ENCODE data around the gene MAGI1. TPM values are rescaled to one million over a fixed set of nuclear protein-coding genes. Genes with fewer than 3 reads are reported as not detected.
A peak's percentile ranks its signal among the peaks of the same experiment; 100 is the strongest.

MAGI1 gene
- total and polyA plus RNA-seq, 7 donors = 10.2 to 54.0 (median 29.8) TPM

DNA sequence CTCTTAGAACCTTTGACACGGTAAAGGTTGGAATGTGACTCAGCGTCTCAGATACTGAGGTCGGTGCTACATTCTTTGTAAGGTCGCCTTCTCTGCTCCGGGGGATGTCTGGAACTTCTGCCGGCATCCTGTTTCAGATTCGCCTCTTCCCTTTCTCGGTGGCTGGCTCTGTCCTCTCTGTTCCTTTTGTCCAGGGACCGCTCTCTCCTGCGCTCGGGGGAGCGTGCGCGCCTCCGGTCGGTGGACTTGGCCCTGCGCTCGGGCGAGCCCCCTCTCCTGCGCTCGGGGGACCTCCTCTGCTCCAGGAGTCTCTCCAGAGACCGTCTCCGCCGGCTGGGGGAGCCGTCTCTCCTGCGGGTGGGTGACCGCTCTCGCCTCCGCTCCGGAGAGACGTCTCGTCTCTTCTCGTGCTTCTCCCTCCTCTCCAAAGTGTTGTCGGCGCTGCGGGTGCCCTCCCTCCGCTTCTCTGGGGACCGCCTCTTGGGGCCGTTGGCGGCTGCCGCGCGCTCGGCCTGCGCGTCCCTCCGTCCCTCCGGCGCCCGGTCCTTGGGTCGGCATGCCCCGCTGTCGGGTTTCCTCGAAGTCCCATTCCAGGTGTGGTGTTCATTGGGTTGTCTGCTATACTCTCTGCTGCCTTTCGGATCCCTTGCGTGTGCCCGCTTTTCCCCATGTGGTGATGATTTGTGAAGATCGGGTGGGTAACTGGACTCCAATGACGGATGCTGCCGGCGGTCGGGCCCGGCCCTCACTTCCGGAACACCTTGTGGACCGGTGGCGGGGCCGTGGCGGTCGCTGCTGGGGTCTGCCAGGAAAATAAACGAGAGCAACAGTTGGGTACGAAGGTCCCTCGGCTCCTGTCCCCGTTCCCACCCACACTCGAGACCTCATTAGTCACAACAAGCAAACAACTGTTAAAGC is 682.1 kb downstream of the MAGI1 start:
- H3K9me3 ChIP-seq = peaks cover 0 to under 1% (median 0%) of the 10 kb centered on the region in 4 donors
- TF ChIP-seq, protein P1, sequence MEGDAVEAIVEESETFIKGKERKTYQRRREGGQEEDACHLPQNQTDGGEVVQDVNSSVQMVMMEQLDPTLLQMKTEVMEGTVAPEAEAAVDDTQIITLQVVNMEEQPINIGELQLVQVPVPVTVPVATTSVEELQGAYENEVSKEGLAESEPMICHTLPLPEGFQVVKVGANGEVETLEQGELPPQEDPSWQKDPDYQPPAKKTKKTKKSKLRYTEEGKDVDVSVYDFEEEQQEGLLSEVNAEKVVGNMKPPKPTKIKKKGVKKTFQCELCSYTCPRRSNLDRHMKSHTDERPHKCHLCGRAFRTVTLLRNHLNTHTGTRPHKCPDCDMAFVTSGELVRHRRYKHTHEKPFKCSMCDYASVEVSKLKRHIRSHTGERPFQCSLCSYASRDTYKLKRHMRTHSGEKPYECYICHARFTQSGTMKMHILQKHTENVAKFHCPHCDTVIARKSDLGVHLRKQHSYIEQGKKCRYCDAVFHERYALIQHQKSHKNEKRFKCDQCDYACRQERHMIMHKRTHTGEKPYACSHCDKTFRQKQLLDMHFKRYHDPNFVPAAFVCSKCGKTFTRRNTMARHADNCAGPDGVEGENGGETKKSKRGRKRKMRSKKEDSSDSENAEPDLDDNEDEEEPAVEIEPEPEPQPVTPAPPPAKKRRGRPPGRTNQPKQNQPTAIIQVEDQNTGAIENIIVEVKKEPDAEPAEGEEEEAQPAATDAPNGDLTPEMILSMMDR (IDR thresholded peaks at IDR 0.05) = no peak
- TF ChIP-seq POLR2AphosphoS5 (IDR thresholded peaks at IDR 0.05) (no peak), EP300 (IDR thresholded peaks at IDR 0.05) (no peak), POLR2A (IDR thresholded peaks at IDR 0.05) (no peak)
- H3K27ac ChIP-seq = peak overlapping the region in 3 of 4 donors; percentile 38 to 64 (median 58)
- 43 to 78% methylated on average over 74 of the region's 74 CpGs for WGBS, 2 donors
- peaks cover 0 to 38% (median 17%) of the 10 kb centered on the region in 4 donors for H3K4me1 ChIP-seq
- no peaks in the 10 kb centered on the region for H3K27me3 ChIP-seq
- DNase-seq = no peak
- intact Hi-C loops (cut with DNase I) = loop anchor here (5.0 kb wide), 1 partner anchor 46 kb away; no protein-coding TSS in a partner anchor
- peak overlapping the region in 3 of 4 donors; percentile 23 to 29 (median 23) for H3K4me3 ChIP-seq
- H3K36me3 ChIP-seq = peaks cover 0 to 38% (median 2%) of the 10 kb centered on the region in 4 donors

DNA sequence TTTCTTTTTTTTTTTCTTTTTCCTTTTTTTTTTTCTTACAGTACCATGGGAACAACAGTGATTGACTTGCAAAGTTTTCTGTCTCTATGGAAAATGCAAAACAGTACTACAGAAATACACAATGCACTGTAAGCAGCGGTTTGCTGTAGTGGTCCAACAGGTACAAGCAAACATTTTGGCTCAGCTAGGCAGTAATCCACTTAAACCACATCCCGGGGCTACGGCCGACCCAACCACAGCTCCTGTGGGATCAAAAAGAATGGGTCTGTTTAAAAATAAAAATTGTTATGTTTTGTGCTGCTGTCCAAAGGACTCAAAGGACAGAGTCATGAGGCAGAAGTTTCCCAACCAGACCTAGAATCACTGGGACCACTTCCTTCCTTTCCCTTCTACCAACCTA is 683.8 kb downstream of the MAGI1 start:
- peaks cover 0 to 22% (median 2%) of the 10 kb centered on the region in 4 donors for H3K36me3 ChIP-seq
- H3K4me1 ChIP-seq = peaks cover 0 to 43% (median 19%) of the 10 kb centered on the region in 4 donors
- 90 to 91% methylated on average over 4 of the region's 4 CpGs for WGBS, 2 donors
- H3K4me3 ChIP-seq = no peak overlapping the region
- DNase-seq = no peak
- H3K27ac ChIP-seq = peak overlapping the region in 3 of 4 donors; percentile 38 to 64 (median 58)
- intact Hi-C loops (cut with DNase I) = loop anchor here (5.0 kb wide), 1 partner anchor 47 kb away; no protein-coding TSS in a partner anchor
- no peak for TF ChIP-seq POLR2AphosphoS5 (IDR thresholded peaks at IDR 0.05)
- TF ChIP-seq, protein P1 (IDR thresholded peaks at IDR 0.05) = no peak
- TF ChIP-seq EP300 (IDR thresholded peaks at IDR 0.05) = no peak
- no peak for TF ChIP-seq POLR2A (IDR thresholded peaks at IDR 0.05)
- no peaks in the 10 kb centered on the region for H3K27me3 ChIP-seq
- no peaks in the 10 kb centered on the region for H3K9me3 ChIP-seq

DNA sequence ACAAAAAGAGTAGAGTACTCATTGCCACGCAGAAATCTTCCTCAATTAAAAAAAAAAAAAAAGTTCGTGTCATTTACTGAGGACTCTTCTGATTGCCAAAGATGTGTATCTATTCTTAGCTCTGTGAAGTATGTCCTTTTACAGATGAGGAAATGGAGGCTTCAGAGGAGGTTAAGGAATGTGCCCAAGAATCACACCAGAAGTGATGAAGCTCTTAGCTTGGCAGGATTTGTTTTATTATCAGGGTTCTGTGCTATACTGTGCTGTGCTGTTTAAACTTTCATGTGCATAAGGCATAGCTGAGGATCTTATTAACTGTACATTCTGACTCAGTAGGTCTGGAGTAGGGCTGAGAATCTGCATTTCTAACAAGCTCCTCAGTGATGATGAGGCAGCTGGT is 685.8 kb downstream of the MAGI1 start:
- H3K36me3 ChIP-seq = peaks cover 0 to 9% (median 0%) of the 10 kb centered on the region in 4 donors
- H3K27me3 ChIP-seq = no peaks in the 10 kb centered on the region
- DNase-seq = no peak
- intact Hi-C loops (cut with DNase I) = no loop called here
- TF ChIP-seq, protein P1 (IDR thresholded peaks at IDR 0.05) = no peak
- TF ChIP-seq POLR2AphosphoS5 (IDR thresholded peaks at IDR 0.05) (no peak), POLR2A (IDR thresholded peaks at IDR 0.05) (no peak), EP300 (IDR thresholded peaks at IDR 0.05) (no peak)
- 82 to 84% methylated on average over 2 of the region's 2 CpGs for WGBS, 2 donors
- no peak overlapping the region for H3K4me3 ChIP-seq
- H3K4me1 ChIP-seq = peaks cover 0 to 49% (median 26%) of the 10 kb centered on the region in 4 donors
- no peaks in the 10 kb centered on the region for H3K9me3 ChIP-seq
- peak overlapping the region in 3 of 4 donors; percentile 38 to 64 (median 58) for H3K27ac ChIP-seq

DNA sequence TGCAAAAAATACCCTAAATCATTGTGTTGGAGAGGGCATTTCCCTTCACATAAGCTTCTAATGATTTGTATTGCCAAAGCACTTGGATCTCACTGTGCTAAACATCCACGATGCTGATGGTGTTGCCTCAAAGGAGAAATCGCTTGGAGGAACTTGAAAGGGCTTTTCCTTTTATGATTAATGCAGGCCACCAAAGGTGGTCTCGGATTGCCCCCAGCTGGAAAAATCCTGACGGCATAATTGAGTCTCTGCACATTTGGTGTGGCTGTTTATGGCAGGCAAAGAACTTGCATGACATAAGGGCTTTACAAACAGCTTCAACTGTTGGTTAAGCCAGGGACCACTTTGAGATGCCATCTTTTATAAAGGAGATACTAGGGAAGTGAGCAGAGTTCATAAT is 687.0 kb downstream of the MAGI1 start:
- no peak for DNase-seq
- Histone ChIP-seq H3K27me3 (no peaks in the 10 kb centered on the region), H3K4me3 (no peak overlapping the region), H3K4me1 (peaks cover 0 to 49% (median 26%) of the 10 kb centered on the region in 4 donors), H3K27ac (peak overlapping the region in 1 of 4 donors; percentile 64), H3K36me3 (peaks cover 0 to 6% (median 0%) of the 10 kb centered on the region in 4 donors), H3K9me3 (no peaks in the 10 kb centered on the region)
- WGBS, 2 donors = 83 to 89% methylated on average over 4 of the region's 4 CpGs
- intact Hi-C loops (cut with DNase I) = no loop called here
- TF ChIP-seq POLR2AphosphoS5 (IDR thresholded peaks at IDR 0.05) = no peak
- TF ChIP-seq POLR2A (IDR thresholded peaks at IDR 0.05) = no peak
- TF ChIP-seq, protein P1 (IDR thresholded peaks at IDR 0.05) = no peak
- no peak for TF ChIP-seq EP300 (IDR thresholded peaks at IDR 0.05)
